CD4-positive, alpha-beta T cell treated with Interleukin-15 for 1 hour (primary cell): ENCODE measurements around the gene KRTAP12-1.
"Not testable (repeated sequence)": the region's sequence is repeated elsewhere in the genome, so short reads cannot be mapped to it uniquely, and the experiment has no call there.

ENCODE experiments used
- DNase-seq: peaks from one replicate; pipeline ENCODE4 v3.0.0-alpha.2; 2020

KRTAP12-1 gene

DNA sequence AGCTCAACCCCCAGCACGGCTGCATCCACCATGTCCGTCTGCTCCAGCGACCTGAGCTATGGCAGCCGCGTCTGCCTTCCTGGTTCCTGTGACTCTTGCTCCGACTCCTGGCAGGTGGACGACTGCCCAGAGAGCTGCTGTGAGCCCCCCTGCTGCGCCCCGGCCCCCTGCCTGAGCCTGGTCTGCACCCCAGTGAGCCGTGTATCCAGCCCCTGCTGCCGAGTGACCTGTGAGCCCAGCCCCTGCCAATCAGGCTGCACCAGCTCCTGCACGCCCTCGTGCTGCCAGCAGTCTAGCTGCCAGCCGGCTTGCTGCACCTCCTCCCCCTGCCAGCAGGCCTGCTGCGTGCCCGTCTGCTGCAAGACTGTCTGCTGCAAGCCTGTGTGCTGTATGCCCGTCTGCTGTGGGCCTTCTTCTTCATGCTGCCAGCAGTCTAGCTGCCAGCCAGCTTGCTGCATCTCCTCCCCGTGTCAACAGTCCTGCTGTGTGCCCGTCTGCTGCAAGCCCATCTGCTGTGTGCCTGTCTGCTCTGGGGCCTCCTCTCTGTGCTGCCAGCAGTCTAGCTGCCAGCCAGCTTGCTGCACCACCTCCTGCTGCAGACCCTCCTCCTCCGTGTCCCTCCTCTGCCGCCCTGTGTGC is 15.3 kb upstream of the KRTAP12-1 start, which contains the start of gene KRTAP10-12:
KRTAP10-12 (plus strand) TSS at position 1 of the 639 bp plus-strand sequence; CDS start at position 31, 30 bp downstream.
- DNase-seq = not testable (repeated sequence)

DNA sequence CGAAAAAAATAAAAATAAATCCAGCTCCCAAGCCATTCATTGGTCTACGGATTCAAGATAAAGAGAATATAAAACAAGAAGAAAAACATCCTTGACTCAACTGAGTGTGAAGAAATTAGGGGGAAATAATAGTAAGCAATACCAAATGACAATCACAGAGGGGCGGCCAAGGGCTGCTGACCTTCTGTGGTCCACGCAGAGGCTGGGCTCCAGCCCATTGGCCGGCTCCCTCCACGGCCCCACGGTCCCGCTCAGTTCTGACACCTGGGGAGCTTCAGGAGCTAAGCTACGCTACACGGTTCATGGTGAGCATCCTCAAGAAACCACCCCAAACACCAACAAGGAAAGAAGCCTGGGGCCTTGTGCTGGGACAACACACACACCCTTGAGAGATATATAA is 14.6 kb upstream of the KRTAP12-1 start:
- no peak for DNase-seq

GRCh38 chr21:44695641-44696040 is 13.7 kb upstream of the KRTAP12-1 start:
- no peak for DNase-seq

DNA sequence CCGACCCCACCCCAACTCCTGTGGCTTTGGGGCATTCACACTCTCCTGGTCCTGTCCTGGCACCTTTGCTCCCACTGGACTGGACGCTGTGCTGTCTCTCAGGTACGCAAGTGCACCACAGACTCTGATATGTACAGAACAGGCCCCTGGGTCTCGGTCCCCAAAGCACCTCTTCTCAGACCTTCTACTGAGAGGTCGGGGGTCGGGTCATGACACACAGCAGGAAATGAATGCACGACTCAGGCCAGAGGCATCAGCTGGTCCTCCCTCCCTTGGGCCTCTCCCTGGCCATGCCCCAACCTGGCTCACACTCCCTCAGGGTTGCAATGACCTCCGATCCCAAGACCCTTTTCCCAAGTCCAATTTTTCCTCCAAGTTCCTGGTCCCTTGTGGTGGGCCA is 13.2 kb upstream of the KRTAP12-1 start:
- DNase-seq = no peak

DNA sequence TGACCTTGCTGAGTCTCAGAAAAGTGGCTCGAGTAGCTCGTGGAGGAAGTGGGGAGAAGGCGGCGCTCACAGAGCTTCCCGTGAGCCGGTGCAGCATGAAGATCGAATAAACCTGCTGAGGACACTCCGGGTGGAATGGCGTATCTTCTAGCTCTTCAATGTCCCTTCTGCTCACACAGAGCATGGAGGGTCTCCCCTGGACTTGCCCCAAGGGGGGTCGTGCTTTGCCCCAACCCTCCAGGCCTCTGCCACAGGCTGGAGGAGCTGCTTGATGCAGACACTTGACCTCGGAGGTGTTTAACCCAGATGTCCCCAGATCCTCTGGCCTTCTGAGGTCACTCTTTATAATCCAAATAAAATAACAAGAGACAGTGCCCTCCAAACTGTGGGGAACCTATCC is 12.8 kb upstream of the KRTAP12-1 start:
- no peak for DNase-seq

DNA sequence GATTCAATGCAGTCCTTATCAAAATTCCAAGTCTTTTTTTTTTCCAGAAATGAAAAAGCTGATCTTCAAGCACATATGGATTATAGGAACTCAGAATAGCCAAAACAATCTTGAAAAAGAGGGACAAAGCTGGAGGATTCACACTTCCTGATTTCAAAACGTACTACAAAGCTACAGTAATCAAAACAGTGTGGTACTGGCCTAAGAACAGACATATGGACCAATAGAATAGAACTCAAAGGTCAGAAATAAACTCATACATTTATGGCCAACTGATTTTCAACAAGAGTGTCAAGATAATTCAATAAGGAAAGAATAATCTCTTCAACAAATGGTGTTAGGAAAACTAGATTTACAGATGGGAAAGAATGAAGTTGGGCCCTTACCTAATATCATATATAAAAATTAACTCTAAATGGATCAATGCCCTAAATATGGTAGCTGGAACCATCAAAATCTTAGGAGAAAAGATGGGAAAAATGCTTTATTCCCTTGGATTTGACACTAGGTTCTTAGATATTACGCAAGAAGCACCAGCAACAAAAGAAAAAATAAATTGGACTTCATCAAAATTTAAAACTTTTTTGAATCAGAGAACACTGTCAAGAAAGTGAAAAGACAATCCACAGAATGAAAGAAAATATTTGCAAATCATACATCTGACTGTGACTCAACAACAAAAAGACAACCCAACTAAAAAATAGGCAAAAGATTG is 11.0 kb upstream of the KRTAP12-1 start:
- no peak for DNase-seq

DNA sequence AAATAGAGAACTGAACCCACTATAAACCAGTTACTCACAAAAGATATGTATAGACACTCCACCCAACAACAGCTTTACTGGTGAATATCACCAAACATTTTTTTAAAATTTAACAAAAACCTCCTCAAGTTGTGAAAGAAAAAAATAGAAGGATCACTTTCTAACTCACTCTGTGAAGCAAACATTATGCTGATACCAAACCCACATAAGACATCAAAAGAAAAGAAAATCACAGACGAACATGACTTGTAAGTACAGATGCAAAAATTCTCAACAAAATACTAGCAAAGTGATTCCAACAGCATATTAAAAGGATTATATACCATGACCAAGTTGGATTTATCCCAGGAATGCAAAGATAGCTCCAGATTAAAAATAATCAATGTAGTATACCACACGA is 9.7 kb upstream of the KRTAP12-1 start:
- DNase-seq = no peak

DNA sequence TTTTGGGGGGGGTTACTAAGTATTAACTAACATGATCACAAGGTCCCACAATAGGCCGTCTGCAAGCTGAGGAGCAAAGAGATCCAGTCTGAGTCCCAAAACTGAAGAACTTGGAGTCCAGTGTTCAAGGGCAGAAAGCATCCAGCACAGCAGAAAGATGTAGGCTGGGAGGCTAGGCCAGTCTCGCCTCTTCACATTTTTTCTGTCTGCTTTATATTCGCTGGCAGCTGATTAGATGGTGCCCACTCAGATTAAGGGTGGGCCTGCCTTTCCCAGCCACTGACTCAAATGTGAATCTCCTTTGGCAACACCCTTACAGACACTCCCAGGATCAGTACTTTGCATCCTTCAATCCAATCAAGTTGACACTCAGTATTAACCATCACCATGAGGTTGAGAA is 7.8 kb upstream of the KRTAP12-1 start:
- DNase-seq = not testable (repeated sequence)

- DNase-seq = no peak
Observed at GRCh38 chr21:44687671-44688070, 5.7 kb upstream of the KRTAP12-1 start.

GRCh38 chr21:44686843-44687561 is 5.0 kb upstream of the KRTAP12-1 start:
- DNase-seq = no peak

GRCh38 chr21:44686000-44686781 is 4.2 kb upstream of the KRTAP12-1 start:
- no peak for DNase-seq

DNA sequence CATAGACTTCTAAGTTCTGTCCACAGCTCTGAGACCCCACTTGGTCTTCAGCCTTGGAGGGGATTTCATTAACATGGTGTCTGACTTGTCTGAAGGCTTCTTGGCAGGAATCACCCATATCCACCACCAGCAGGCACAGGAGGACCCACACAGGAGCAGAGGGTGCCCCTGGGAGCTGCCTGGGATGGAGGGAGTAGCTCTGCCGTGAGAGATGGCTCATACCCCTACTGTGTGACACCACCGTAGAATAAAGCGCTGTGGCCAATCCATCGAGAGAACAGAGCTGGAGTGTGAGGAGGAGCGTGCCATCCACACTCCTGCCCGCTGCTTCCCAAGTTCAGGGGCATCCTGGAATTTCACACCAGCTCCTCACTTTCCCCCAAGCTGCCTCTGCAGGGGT is 3.1 kb upstream of the KRTAP12-1 start:
- not testable (repeated sequence) for DNase-seq

DNA sequence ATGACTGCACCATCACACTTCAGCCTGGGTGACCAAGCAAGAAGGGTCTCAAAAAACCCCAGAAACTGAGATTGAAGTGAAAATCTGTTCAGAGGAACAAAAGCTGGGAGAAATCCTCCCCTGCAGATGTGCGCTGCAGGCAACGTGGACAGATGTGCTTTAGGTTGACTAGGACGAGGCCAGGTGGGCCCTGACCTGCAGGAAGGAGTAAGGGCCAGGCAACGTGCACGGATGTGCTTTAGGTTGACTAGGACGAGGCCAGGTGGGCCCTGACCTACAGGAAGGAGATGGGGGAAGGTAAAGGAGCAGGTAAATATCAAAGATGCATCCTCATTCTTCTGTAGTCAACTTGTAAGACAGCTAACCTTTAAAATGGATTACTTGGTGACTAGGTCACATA is 2.5 kb upstream of the KRTAP12-1 start:
- no peak for DNase-seq

- DNase-seq = no peak
Observed at GRCh38 chr21:44684077-44684476, 2.1 kb upstream of the KRTAP12-1 start.

DNA sequence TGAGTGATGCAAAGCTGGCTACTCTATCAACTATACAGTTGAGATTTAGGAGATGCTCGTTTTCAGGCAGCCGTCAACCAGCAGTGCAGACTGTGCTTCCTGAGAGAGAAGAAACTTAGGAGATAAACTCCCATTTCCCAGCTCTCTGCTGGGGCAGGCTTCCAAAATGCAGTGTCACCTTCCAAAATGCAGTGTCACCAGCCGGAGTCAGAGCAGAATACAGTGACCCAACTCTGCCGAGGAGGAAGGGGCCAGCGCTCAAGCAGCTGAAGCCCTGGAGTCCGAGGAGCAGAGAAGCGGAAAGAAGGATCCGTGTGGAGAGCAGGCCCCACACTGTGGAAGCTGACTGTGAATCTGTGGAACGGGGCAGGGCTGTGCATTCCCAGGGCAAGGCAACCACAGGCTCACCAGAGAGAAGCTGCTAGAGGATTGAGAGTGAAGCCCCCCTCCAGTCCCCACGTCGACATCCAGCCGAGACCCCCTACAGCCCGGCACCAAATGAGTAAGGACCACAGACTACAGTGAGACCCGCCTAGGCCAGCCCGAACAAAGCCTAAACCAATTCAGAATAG is 703 bp upstream of the KRTAP12-1 start:
- DNase-seq = no peak

GRCh38 chr21:44681152-44681551 is 811 bp downstream of the KRTAP12-1 start:
- DNase-seq = no peak

DNA sequence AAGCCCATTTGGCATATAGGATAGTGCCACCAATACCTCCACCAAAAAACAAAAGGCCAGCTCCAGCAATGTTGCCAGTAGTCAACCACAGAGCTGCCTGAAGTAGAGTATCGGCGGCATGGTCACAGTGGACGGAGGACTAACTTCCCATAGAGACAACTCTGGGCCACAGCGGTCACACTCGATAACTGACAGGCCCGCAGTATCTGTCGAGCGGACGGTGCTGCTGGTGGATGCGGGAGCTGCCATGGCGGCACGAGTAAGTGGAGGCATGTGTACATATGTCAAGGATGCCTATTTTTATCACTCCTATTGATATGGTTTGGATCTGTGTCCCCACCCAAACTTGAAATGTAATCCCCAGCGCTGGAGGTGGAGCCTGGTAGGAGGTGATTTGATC is 4.1 kb downstream of the KRTAP12-1 start:
- no peak for DNase-seq

GRCh38 chr21:44671911-44672310 is 10.1 kb downstream of the KRTAP12-1 start:
- no peak for DNase-seq

DNA sequence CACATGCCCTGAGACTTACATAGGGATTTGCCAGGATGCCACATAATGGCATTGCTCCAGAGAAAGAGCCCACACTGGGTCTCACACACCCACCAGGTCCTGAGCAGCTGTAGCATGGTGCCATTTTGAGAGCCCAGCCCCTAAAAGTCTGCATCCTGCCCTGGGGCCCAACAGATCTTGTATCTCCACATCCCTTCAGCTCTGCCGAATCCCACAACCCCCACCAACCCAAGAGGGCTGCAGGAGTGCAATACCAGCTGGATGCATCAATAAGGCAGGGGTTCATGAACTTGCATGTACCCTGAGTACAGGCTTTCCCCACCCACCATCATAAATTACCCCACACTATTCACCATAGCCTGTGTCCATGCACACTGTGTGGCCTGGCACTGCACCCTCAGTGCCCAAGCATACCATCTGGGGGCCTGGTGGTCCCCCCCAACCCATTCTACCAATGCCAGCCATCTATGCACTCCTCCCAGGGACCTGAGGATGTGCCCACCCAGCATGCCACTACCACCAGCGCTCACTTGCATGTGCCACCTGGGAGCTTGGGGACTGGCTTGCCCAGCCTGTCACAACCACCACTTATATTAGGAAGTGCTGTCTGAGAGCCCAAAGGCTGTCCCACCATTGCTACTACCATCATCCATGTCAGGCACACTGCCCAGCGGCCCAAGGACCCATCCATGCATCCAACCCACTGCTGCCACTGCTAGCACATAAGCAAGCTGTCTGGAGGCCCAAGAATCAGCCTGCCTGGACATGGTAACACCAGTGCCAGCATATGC is 11.1 kb downstream of the KRTAP12-1 start:
- no peak for DNase-seq

DNA sequence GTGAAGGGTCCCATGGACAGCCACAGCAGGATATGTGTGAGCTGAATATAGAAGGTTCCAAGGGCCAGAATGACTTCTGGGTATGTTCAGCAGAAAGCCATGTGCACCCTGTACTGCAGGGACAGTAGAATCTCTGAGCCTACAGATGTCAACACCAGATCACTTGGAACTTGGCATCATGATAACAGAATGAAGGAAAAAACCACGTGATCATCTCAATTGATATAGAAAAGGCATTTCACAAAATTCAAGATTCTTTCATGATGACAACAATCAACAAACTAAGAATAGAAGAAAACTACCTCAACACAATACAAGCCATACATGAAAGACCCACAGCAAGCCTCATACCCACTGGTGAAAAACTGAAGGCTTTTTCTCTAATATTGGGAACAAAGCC is 14.4 kb downstream of the KRTAP12-1 start:
- DNase-seq = no peak

DNA sequence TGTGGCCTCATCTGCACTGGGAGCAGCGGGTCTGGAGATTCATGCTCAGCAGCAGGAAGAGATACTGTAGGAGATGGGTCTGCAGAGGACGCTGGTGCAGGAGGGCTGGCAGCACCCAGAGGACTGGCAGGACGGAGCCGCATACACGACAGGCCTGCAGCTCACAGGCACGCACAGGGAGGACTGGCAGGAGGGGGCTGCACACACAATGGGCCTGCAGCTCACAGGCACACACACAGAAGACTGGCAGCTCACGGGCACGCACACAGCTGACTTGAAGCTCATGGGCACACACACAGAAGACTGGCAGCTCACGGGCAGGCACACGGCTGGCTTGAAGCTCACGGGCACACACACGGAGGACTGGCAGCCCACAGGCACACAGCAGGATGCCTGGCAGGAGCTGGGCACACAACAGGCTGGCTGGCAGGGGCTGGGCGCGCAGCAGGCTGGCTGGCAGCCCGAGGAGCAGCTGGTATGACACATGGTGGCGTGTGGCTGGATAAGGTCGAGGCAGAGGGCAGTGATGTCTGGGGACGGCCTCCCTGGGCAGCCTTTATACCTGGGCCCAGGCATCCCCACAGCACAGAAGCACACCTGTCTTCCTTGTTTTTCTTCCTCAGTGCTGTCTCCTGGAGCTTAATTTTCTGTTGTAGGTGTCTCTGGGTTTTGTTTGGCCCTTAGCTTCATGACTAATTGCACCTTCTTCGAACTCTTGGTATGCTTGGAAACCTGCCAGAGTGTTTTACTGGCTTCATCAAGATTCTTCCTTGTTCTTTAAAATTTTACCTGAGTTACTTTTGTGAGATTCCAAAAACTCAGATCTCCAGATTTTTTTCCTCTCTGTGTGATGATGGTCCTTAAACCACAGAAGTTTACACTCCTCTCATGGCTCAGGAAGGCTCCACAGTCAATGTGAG is 15.3 kb downstream of the KRTAP12-1 start, which contains the start of gene KRTAP12-2:
KRTAP12-2 (minus strand) TSS at position 527 of the 920 bp plus-strand sequence; CDS start at position 486, 41 bp downstream.
- DNase-seq = no peak
